GM12878 (cell line): Measurements from ENCODE around the gene TBC1D5. TPM values are rescaled to one million over a fixed set of nuclear protein-coding genes. Genes with fewer than 3 reads are reported as not detected.

ENCODE experiments used
- ATAC-seq: fragments of 200-7000 bp; cut with Tn5 transposase; 3 replicates; pipeline ENCODE4 v1.9.1; 2020; ENCODE audit warnings: mild to moderate bottlenecking, moderate library complexity
- BruUV-seq: library from RNA; stranded (reverse); fragments of 400-500 nt; replicated peaks from 2 replicates; lab custom pipeline; 2021; lab: Mats Ljungman, UMichigan
- CTCF ChIA-PET: fragments of 300-600 bp; sonication (Branson Sonifier 250); formaldehyde crosslinking; extraction: SDS; loops from one replicate; lab custom pipeline; 2021; ENCODE audit warnings: inconsistent platforms; lab: Yijun Ruan, JAX
- POLR2A ChIA-PET: fragments of 350-600 bp; formaldehyde crosslinking; extraction: SDS; loops from one replicate; lab custom pipeline; 2021; ENCODE audit warnings: inconsistent platforms; lab: Charles Lee
- RAD21 ChIA-PET: fragments of 300-600 bp; sonication (Branson Sonifier 250); formaldehyde crosslinking; loops from one replicate; lab custom pipeline; 2023; ENCODE audit warnings: antibody characterized with exemption; ENCODE audit not compliant: unreplicated experiment; lab: Charles Lee
- SMC1A ChIA-PET: fragments of 300-600 bp; sonication (Branson Sonifier 250); formaldehyde crosslinking; loops from one replicate; lab custom pipeline; 2023; ENCODE audit not compliant: unreplicated experiment, uncharacterized antibody; lab: Charles Lee
- DNase-seq: peaks from one replicate; pipeline ENCODE4 v3.0.0-alpha.2; 2011; ENCODE audit warnings: low read depth, low spot score
- FAIRE-seq: peaks from 3 replicates; lab custom pipeline; 2011; peaks lifted over from hg19 to GRCh38; lab: Jason Lieb, UNC
- H2AFZ ChIP-seq: 2 replicates; pipeline ENCODE4 v1.6.0; 2011; ENCODE audit warnings: low read depth, low read length, control low read depth; ENCODE audit not compliant: control insufficient read depth
- H3K27ac ChIP-seq: 2 replicates; pipeline ENCODE4 v1.5.1; 2011; ENCODE audit warnings: control low read depth; ENCODE audit not compliant: control insufficient read depth, insufficient read depth
- H3K27me3 ChIP-seq, 2 experiments: replicated peaks in 1 of 2; 2 replicates each; pipeline versions ENCODE4 v1.6.0 to v1.6.1; 2011; ENCODE audit warnings: low read length in 1 of 2; ENCODE audit not compliant: control insufficient read depth in 2 of 2, insufficient read depth in 2 of 2
- H3K36me3 ChIP-seq, 2 experiments: 2 replicates each; pipeline ENCODE4 v1.5.1; 2011; ENCODE audit warnings: low read length in 1 of 2; ENCODE audit not compliant: control insufficient read depth in 2 of 2, insufficient read depth in 2 of 2
- H3K4me1 ChIP-seq: 2 replicates; pipeline ENCODE4 v1.6.1; 2011; ENCODE audit warnings: mild to moderate bottlenecking, low read length, moderate library complexity, mixed read lengths; ENCODE audit not compliant: control insufficient read depth, insufficient read depth
- H3K4me2 ChIP-seq: 2 replicates; pipeline ENCODE4 v1.6.0; 2011; ENCODE audit warnings: control low read depth; ENCODE audit not compliant: control insufficient read depth, insufficient read depth
- H3K4me3 ChIP-seq: fragments of 200-600 bp; sonication (generic); 2 replicates; pipeline ENCODE4 v1.5.1; 2016
- H3K79me2 ChIP-seq: 2 replicates; pipeline ENCODE4 v1.6.0; 2011; ENCODE audit warnings: low read length; ENCODE audit not compliant: control insufficient read depth, insufficient read depth
- H3K9ac ChIP-seq: 2 replicates; pipeline ENCODE4 v1.8.0; 2011; ENCODE audit warnings: low read length, control low read depth, mixed read lengths; ENCODE audit not compliant: control insufficient read depth, insufficient read depth
- H3K9me3 ChIP-seq: replicated peaks from 3 replicates; pipeline ENCODE4 v1.5.1; 2011; ENCODE audit warnings: mild to moderate bottlenecking, low read length; ENCODE audit not compliant: control insufficient read depth, insufficient read depth
- H4K20me1 ChIP-seq: 2 replicates; pipeline ENCODE4 v1.6.0; 2011; ENCODE audit not compliant: control insufficient read depth, insufficient read depth
- BMI1 ChIP-seq: fragments of 450-650 bp; IDR thresholded peaks from 2 replicates; pipeline ENCODE4 v1.6.1; 2016; ENCODE audit warnings: mild to moderate bottlenecking, moderate library complexity, borderline replicate concordance
- CHD2 ChIP-seq: IDR thresholded peaks from 2 replicates; pipeline ENCODE4 v1.6.1; 2011; ENCODE audit warnings: low read depth, low read length, improper control_type of control experiment, borderline replicate concordance
- CHD4 ChIP-seq: fragments of 200-600 bp; sonication (generic); IDR thresholded peaks from 2 replicates; pipeline ENCODE4 v1.6.1; 2016; ENCODE audit warnings: mild to moderate bottlenecking
- EZH2 ChIP-seq: IDR thresholded peaks from 2 replicates; pipeline ENCODE4 v1.6.1; 2012; ENCODE audit warnings: low read depth, mild to moderate bottlenecking, control low read depth, inconsistent platforms, low read length, borderline replicate concordance; ENCODE audit not compliant: control insufficient read depth
- FOXK2 ChIP-seq: fragments of 450-650 bp; IDR thresholded peaks from 2 replicates; pipeline ENCODE4 v1.6.1; 2017; ENCODE audit warnings: mild to moderate bottlenecking, moderate library complexity
- GABPA ChIP-seq: IDR thresholded peaks from 2 replicates; pipeline ENCODE4 v1.6.1; 2014; ENCODE audit warnings: antibody characterized with exemption, low read depth, mild to moderate bottlenecking, inconsistent platforms
- KAT2A ChIP-seq: conservative IDR thresholded peaks from 2 replicates; pipeline ENCODE4 v1.6.1; 2011; ENCODE audit warnings: low read depth, low read length; ENCODE audit not compliant: control insufficient read depth
- KDM1A ChIP-seq: fragments of 200-600 bp; sonication (generic); IDR thresholded peaks from 2 replicates; pipeline ENCODE4 v1.6.1; 2016; ENCODE audit warnings: borderline replicate concordance
- POLR2A ChIP-seq: IDR thresholded peaks from 2 replicates; pipeline ENCODE4 v1.6.1; 2011; ENCODE audit warnings: low read depth, mild to moderate bottlenecking, low read length
- RAD51 ChIP-seq: fragments of 450-650 bp; IDR thresholded peaks from 2 replicates; pipeline ENCODE4 v1.6.1; 2016; ENCODE audit warnings: moderate library complexity, mild to moderate bottlenecking, inconsistent platforms
- RBBP5 ChIP-seq: fragments of 200-600 bp; sonication (generic); conservative IDR thresholded peaks from 2 replicates; pipeline ENCODE4 v1.6.1; 2016
- RCOR1 ChIP-seq: conservative IDR thresholded peaks from 2 replicates; pipeline ENCODE4 v1.6.1; 2012; ENCODE audit warnings: low read depth, low read length, improper control_type of control experiment
- SP1 ChIP-seq: IDR thresholded peaks from one replicate; pipeline ENCODE4 v1.6.1; 2011; ENCODE audit warnings: low read depth, low read length
- SREBF2 ChIP-seq: IDR thresholded peaks from 2 replicates; pipeline ENCODE4 v1.6.1; 2012; ENCODE audit warnings: mild to moderate bottlenecking, low read length
- YY1 ChIP-seq: IDR thresholded peaks from 2 replicates; pipeline ENCODE4 v1.6.1; 2011; ENCODE audit warnings: low read depth, mild to moderate bottlenecking, low read length
- WGBS: methylation state at CpG from one replicate; pipeline ENCODE4 v1.1.6; 2016; ENCODE audit warnings: low lambda C conversion rate; ENCODE audit not compliant: insufficient replicate concordance, insufficient coverage; ENCODE audit errors: missing lambda C conversion rate; 5-methylcytosine and 5-hydroxymethylcytosine counted together
- in situ Hi-C: fragments of 300-500 bp; cut with MboI; formaldehyde crosslinking; loops from 9 replicates; pipeline ENCODE4 v1.14.3; 2018; ENCODE audit warnings: mixed read lengths
- intact Hi-C: fragments of 100-400 bp; cut with micrococcal nuclease; formaldehyde crosslinking; loops from one replicate; pipeline ENCODE4 v1.14.2; 2022; ENCODE audit not compliant: unreplicated experiment
- polyA plus RNA-seq, 11 experiments: library from polyadenylated mRNA; depleted of rRNA in 4 of 11; unstranded in 6 of 11; stranded (reverse) in 5 of 11; fragments of >200 nt; fragmentation: Nextera tagmentation in 4 of 11; fragmentation: Illumina TruSeq in 1 of 11; extraction: Ambion mirVana in 4 of 11; extraction: Trizol in 1 of 11; gene quantifications; 1 replicate in 1 of 11; 2 replicates in 10 of 11; pipeline versions ENCODE4 v1.2.1 to v1.2.3, GENCODE V29; 2011 to 2016; ENCODE audit warnings: inconsistent platforms in 2 of 11, missing spikeins in 2 of 11, low read depth in 1 of 11
- total RNA-seq, 4 experiments: library from RNA; depleted of rRNA in 3 of 4; stranded (reverse); fragments of >200 nt in 3 of 4; fragmentation: Illumina TruSeq in 1 of 4; extraction: Trizol in 1 of 4; gene quantifications; 2 replicates each; pipeline versions ENCODE4 v1.2.1 to v1.2.3, GENCODE V29; 2013 to 2021
- TF ChIP-seq, protein P1 (sequence below): IDR thresholded peaks from 2 replicates; pipeline ENCODE4 v1.6.1; 2012; ENCODE audit warnings: low read length, inconsistent platforms
- TF ChIP-seq, protein P2 (sequence below): fragments of 450-650 bp; IDR thresholded peaks from 2 replicates; pipeline ENCODE4 v1.6.1; 2017; ENCODE audit warnings: mild to moderate bottlenecking, moderate library complexity
- TF ChIP-seq, protein P3 (sequence below): fragments of 450-650 bp; IDR thresholded peaks from 2 replicates; pipeline ENCODE4 v1.6.1; 2018; ENCODE audit warnings: mild to moderate bottlenecking, low read depth, moderate library complexity; ENCODE audit not compliant: partially characterized antibody

The TBC1D5 gene
- total and polyA plus RNA-seq, 10 of the 15 experiments (the other 5 are each of a cell fraction or from before 2014, with no cell fraction given): 5.5 to 61.0 (median 43.8) TPM

DNA sequence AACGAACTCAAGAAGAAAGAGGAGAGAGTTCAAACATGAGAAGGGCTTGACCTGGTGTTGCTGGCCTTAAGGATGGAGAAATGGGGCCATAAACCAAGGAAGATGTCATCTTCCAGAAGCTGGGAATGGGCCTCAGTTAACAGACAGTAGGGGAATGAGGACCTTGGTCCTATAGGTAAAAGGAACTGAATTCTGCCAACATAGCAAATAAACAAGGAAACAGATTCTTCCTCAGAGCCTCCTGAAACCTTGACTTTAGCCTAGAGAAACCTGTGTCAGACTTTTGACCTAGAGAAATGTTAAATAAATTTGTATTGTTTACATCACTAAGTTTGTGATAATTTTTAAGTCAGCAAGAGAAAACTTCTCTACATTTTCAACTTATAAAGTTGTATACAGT, 520.9 kb downstream of the TBC1D5 start:
- H3K4me1 ChIP-seq: no peaks in the 10 kb centered on the region
- ChIA-PET POLR2A (no interaction called here), RAD21 (no interaction called here), CTCF (interaction anchor here (1.2 to 1.4 kb wide), 2 partner anchors 18 to 190 kb away, joined by 3 read pairs; no protein-coding TSS in a partner anchor), SMC1A (interaction anchor here (0.9 to 1.6 kb wide), 2 partner anchors 10 to 14 kb away, joined by 3 to 5 read pairs; no protein-coding TSS in a partner anchor)
- H3K27ac ChIP-seq: no peak overlapping the region
- no peaks in the 10 kb centered on the region; the same call in 2 of the 3 replicates for H3K9me3 ChIP-seq
- H3K4me3 ChIP-seq: no peak overlapping the region
- TF ChIP-seq RBBP5 (no peak), POLR2A (no peak), SP1 (no peak), SREBF2 (no peak), BMI1 (no peak), KDM1A (no peak), KAT2A (no peak), EZH2 (no peak), CHD4 (no peak), CHD2 (no peak), RCOR1 (no peak), YY1 (no peak), FOXK2 (no peak), RAD51 (no peak), GABPA (no peak)
- TF ChIP-seq, protein P1, sequence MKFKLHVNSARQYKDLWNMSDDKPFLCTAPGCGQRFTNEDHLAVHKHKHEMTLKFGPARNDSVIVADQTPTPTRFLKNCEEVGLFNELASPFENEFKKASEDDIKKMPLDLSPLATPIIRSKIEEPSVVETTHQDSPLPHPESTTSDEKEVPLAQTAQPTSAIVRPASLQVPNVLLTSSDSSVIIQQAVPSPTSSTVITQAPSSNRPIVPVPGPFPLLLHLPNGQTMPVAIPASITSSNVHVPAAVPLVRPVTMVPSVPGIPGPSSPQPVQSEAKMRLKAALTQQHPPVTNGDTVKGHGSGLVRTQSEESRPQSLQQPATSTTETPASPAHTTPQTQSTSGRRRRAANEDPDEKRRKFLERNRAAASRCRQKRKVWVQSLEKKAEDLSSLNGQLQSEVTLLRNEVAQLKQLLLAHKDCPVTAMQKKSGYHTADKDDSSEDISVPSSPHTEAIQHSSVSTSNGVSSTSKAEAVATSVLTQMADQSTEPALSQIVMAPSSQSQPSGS: no peak
- TF ChIP-seq, protein P2, sequence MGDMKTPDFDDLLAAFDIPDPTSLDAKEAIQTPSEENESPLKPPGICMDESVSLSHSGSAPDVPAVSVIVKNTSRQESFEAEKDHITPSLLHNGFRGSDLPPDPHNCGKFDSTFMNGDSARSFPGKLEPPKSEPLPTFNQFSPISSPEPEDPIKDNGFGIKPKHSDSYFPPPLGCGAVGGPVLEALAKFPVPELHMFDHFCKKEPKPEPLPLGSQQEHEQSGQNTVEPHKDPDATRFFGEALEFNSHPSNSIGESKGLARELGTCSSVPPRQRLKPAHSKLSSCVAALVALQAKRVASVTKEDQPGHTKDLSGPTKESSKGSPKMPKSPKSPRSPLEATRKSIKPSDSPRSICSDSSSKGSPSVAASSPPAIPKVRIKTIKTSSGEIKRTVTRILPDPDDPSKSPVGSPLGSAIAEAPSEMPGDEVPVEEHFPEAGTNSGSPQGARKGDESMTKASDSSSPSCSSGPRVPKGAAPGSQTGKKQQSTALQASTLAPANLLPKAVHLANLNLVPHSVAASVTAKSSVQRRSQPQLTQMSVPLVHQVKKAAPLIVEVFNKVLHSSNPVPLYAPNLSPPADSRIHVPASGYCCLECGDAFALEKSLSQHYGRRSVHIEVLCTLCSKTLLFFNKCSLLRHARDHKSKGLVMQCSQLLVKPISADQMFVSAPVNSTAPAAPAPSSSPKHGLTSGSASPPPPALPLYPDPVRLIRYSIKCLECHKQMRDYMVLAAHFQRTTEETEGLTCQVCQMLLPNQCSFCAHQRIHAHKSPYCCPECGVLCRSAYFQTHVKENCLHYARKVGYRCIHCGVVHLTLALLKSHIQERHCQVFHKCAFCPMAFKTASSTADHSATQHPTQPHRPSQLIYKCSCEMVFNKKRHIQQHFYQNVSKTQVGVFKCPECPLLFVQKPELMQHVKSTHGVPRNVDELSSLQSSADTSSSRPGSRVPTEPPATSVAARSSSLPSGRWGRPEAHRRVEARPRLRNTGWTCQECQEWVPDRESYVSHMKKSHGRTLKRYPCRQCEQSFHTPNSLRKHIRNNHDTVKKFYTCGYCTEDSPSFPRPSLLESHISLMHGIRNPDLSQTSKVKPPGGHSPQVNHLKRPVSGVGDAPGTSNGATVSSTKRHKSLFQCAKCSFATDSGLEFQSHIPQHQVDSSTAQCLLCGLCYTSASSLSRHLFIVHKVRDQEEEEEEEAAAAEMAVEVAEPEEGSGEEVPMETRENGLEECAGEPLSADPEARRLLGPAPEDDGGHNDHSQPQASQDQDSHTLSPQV: no peak
- TF ChIP-seq, protein P3, sequence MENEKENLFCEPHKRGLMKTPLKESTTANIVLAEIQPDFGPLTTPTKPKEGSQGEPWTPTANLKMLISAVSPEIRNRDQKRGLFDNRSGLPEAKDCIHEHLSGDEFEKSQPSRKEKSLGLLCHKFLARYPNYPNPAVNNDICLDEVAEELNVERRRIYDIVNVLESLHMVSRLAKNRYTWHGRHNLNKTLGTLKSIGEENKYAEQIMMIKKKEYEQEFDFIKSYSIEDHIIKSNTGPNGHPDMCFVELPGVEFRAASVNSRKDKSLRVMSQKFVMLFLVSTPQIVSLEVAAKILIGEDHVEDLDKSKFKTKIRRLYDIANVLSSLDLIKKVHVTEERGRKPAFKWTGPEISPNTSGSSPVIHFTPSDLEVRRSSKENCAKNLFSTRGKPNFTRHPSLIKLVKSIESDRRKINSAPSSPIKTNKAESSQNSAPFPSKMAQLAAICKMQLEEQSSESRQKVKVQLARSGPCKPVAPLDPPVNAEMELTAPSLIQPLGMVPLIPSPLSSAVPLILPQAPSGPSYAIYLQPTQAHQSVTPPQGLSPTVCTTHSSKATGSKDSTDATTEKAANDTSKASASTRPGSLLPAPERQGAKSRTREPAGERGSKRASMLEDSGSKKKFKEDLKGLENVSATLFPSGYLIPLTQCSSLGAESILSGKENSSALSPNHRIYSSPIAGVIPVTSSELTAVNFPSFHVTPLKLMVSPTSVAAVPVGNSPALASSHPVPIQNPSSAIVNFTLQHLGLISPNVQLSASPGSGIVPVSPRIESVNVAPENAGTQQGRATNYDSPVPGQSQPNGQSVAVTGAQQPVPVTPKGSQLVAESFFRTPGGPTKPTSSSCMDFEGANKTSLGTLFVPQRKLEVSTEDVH: no peak
- no peaks in the 10 kb centered on the region for H3K79me2 ChIP-seq
- intact Hi-C loops (no loop called here), in situ Hi-C loops (loop anchor here (25.0 kb wide), 1 partner anchor 934 kb away; no protein-coding TSS in a partner anchor)
- no peaks in the 10 kb centered on the region for H4K20me1 ChIP-seq
- FAIRE-seq (no peak), DNase-seq (no peak), ATAC-seq (no peak)
- no peaks in the 10 kb centered on the region for H3K27me3 ChIP-seq
- no peaks in the 10 kb centered on the region for H3K36me3 ChIP-seq
- H2AFZ ChIP-seq: no peak overlapping the region
- no peak overlapping the region for H3K4me2 ChIP-seq
- H3K9ac ChIP-seq: no peak overlapping the region
- no TSS peak for BruUV-seq
- WGBS: 75% methylated on average over 1 of the region's 1 CpG
